K562 (cell line): ENCODE data around the gene NDUFA5. TPM values are rescaled to one million over a fixed set of nuclear protein-coding genes. Genes with fewer than 3 reads are reported as not detected.

ENCODE experiments used
- CBX2 ChIP-seq: fragments of 200-600 bp; sonication (generic); IDR thresholded peaks from one replicate; pipeline ENCODE4 v1.6.1; 2012; ENCODE audit warnings: mild to moderate bottlenecking, low read length, inconsistent platforms; ENCODE audit not compliant: insufficient read depth, poor library complexity, severe bottlenecking
- HNRNPH1 ChIP-seq: fragments of 200-400 bp; formaldehyde crosslinking; optimal IDR thresholded peaks from 2 replicates; pipeline ENCODE3; 2017; ENCODE audit warnings: low read depth, mild to moderate bottlenecking, low read length, moderate library complexity
- KLF16 ChIP-seq: IDR thresholded peaks from 2 replicates; pipeline ENCODE4 v1.6.1; 2016; ENCODE audit warnings: antibody characterized with exemption
- MCM2 ChIP-seq: fragments of 450-650 bp; IDR thresholded peaks from 2 replicates; pipeline ENCODE4 v1.6.1; 2017; ENCODE audit warnings: low read depth, mild to moderate bottlenecking
- MCM3 ChIP-seq: fragments of 450-650 bp; IDR thresholded peaks from 2 replicates; pipeline ENCODE4 v1.6.1; 2016
- MEF2D ChIP-seq: conservative IDR thresholded peaks from 2 replicates; pipeline ENCODE4 v1.6.1; 2016; ENCODE audit warnings: low read depth, missing genetic modification characterization, missing compliant biosample characterization
- MGA ChIP-seq: fragments of 450-650 bp; IDR thresholded peaks from 2 replicates; pipeline ENCODE4 v1.6.1; 2016; ENCODE audit warnings: mild to moderate bottlenecking, moderate library complexity
- MTF1 ChIP-seq: fragments of 250-450 bp; sonication (Bioruptor Pico); IDR thresholded peaks from 2 replicates; pipeline ENCODE4 v1.9.0; 2021; ENCODE audit warnings: moderate library complexity, mild to moderate bottlenecking, inconsistent platforms, borderline replicate concordance
- NCOA6 ChIP-seq: fragments of 450-650 bp; IDR thresholded peaks from 2 replicates; pipeline ENCODE4 v1.6.1; 2017; ENCODE audit warnings: mild to moderate bottlenecking
- POLR3A ChIP-seq: IDR thresholded peaks from 2 replicates; pipeline ENCODE4 v1.6.1; 2011; ENCODE audit warnings: borderline replicate concordance, mild to moderate bottlenecking, moderate library complexity; ENCODE audit not compliant: insufficient read length, insufficient read depth; ENCODE audit errors: extremely low read depth
- PRMT5 ChIP-seq: sonication (generic); formaldehyde crosslinking; IDR thresholded peaks from 2 replicates; pipeline ENCODE4 v1.5.0; 2020; ENCODE audit warnings: missing genetic modification reagents
- PTTG1 ChIP-seq: fragments of 450-650 bp; IDR thresholded peaks from 2 replicates; pipeline ENCODE4 v1.6.1; 2016; ENCODE audit warnings: low read depth, mild to moderate bottlenecking, missing genetic modification characterization, missing compliant biosample characterization
- SMARCB1 ChIP-seq: IDR thresholded peaks from 2 replicates; pipeline ENCODE4 v1.6.1; 2011; ENCODE audit warnings: improper control_type of control experiment, low read depth; ENCODE audit not compliant: insufficient read length
- ZNF175 ChIP-seq: fragments of 200-800 bp; sonication (Bioruptor generic); IDR thresholded peaks from 2 replicates; pipeline ENCODE4 v1.6.1; 2016; ENCODE audit warnings: low read depth, mild to moderate bottlenecking, missing genetic modification characterization, missing compliant biosample characterization
- ZNF384 ChIP-seq: IDR thresholded peaks from 2 replicates; pipeline ENCODE4 v1.6.1; 2012; ENCODE audit warnings: low read depth, low read length, improper control_type of control experiment
- ZNF398 ChIP-seq: fragments of 250-450 bp; sonication (Bioruptor Pico); IDR thresholded peaks from 2 replicates; pipeline ENCODE4 v1.8.0; 2021; ENCODE audit warnings: moderate library complexity, mild to moderate bottlenecking, inconsistent platforms
- ZNF699 ChIP-seq: fragments of 250-450 bp; sonication (Bioruptor Pico); IDR thresholded peaks from 2 replicates; pipeline ENCODE4 v1.8.0; 2021; ENCODE audit warnings: mild to moderate bottlenecking, moderate library complexity; ENCODE audit not compliant: insufficient replicate concordance
- polyA plus RNA-seq, 8 experiments: library from polyadenylated mRNA; depleted of rRNA in 4 of 8; stranded (reverse) in 5 of 8; unstranded in 3 of 8; fragments of >200 nt; fragmentation: Nextera tagmentation in 2 of 8; fragmentation: Illumina TruSeq in 1 of 8; extraction: Ambion mirVana in 2 of 8; extraction: Trizol in 1 of 8; gene quantifications; 2 replicates each; pipeline versions ENCODE4 v1.2.1 to v1.2.3, GENCODE V29; 2011 to 2014; ENCODE audit warnings: inconsistent platforms in 1 of 8, missing spikeins in 1 of 8
- total RNA-seq, 7 experiments: library from RNA; depleted of rRNA in 6 of 7; stranded (reverse); fragments of >200 nt in 6 of 7; fragmentation: Illumina TruSeq in 2 of 7; extraction: Trizol in 2 of 7; gene quantifications; 2 replicates each; pipeline versions ENCODE4 v1.2.1 to v1.2.3, GENCODE V29; 2011 to 2021; ENCODE audit warnings: low replicate concordance in 1 of 7

NDUFA5 gene
- total and polyA plus RNA-seq, 9 of the 15 experiments (the other 6 are each of a cell fraction or from before 2014, with no cell fraction given) = 155 to 677 (median 269) TPM

- TF ChIP-seq SMARCB1 (no peak), MTF1 (CRISPR knock-in tag) (no peak), CBX2 (no peak), MCM2 (no peak), HNRNPH1 (no peak), ZNF699 (CRISPR knock-in tag) (no peak), PTTG1 (tag) (no peak), KLF16 (no peak), MCM3 (no peak), POLR3A (no peak), ZNF175 (CRISPR knock-in tag) (no peak), MEF2D (tag) (no peak), ZNF398 (CRISPR knock-in tag) (no peak), MGA (no peak), NCOA6 (no peak), PRMT5 (no peak), ZNF384 (no peak)
Observed at GRCh38 chr7:123538189-123538714, 19.4 kb downstream of the NDUFA5 start (continued).
